Keratinocyte (primary cell): ENCODE measurements around the gene CISTR.

ENCODE experiments used
- EZH2 ChIP-seq: IDR thresholded peaks from one replicate; pipeline ENCODE4 v1.6.1; 2012; ENCODE audit warnings: inconsistent platforms, mild to moderate bottlenecking, low read length, moderate library complexity
- TF ChIP-seq, protein P1 (sequence below), 3 experiments: IDR thresholded peaks in 1 of 3; conservative IDR thresholded peaks in 1 of 3; optimal IDR thresholded peaks in 1 of 3; 2 replicates in 2 of 3; 3 replicates in 1 of 3; pipeline versions ENCODE3 to v1.5.1; 2011; ENCODE audit warnings: low read length in 3 of 3, mild to moderate bottlenecking in 3 of 3, moderate library complexity in 2 of 3, control low read depth in 1 of 3, inconsistent platforms in 1 of 3; ENCODE audit not compliant: insufficient read depth in 2 of 3; ENCODE audit errors: extremely low read depth in 1 of 3

DNA sequence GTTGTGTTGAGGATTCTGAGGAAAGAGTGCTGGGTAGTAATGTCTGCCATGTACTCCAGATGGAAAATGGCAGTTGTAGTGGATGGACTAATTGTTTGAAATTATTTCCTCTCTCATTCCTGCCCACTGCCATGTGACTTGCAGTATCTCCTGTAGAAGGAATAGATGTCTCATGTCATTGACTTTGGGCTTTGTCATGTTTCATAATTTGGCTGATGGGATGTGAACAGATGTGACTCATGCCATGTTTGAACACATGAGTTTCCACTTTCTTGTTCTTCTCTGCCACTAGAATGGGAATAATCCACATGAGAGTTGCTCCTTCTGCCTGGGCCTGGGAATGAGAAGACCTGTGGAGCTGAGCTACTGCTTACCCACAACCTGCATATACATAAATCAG is 22.1 kb downstream of the CISTR start:
- TF ChIP-seq, protein P1, sequence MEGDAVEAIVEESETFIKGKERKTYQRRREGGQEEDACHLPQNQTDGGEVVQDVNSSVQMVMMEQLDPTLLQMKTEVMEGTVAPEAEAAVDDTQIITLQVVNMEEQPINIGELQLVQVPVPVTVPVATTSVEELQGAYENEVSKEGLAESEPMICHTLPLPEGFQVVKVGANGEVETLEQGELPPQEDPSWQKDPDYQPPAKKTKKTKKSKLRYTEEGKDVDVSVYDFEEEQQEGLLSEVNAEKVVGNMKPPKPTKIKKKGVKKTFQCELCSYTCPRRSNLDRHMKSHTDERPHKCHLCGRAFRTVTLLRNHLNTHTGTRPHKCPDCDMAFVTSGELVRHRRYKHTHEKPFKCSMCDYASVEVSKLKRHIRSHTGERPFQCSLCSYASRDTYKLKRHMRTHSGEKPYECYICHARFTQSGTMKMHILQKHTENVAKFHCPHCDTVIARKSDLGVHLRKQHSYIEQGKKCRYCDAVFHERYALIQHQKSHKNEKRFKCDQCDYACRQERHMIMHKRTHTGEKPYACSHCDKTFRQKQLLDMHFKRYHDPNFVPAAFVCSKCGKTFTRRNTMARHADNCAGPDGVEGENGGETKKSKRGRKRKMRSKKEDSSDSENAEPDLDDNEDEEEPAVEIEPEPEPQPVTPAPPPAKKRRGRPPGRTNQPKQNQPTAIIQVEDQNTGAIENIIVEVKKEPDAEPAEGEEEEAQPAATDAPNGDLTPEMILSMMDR (optimal IDR thresholded peaks at IDR 0.05 in 1 of 3, IDR thresholded peaks at IDR 0.05 in 1 of 3, conservative IDR thresholded peaks at IDR 0.05 in 1 of 3; ENCODE audit: extremely low read depth in 1 of 3, insufficient read depth in 2 of 3, low read length in 3 of 3): no peak
- no peak for TF ChIP-seq EZH2
